K562 (cell line): Measurements from ENCODE around the gene BEST4. TPM values are rescaled to one million over a fixed set of nuclear protein-coding genes. Genes with fewer than 3 reads are reported as not detected.
A peak's percentile ranks its signal among the peaks of the same experiment; 100 is the strongest.

Source experiments
- ATAC-seq: fragments of 200-7000 bp; cut with Tn5 transposase; 3 replicates; pipeline ENCODE4 v1.9.1; 2020; ENCODE audit warnings: moderate library complexity
- BruUV-seq: library from RNA; stranded (reverse); fragments of 400-500 nt; replicated peaks from 2 replicates; lab custom pipeline; 2021; lab: Mats Ljungman, UMichigan
- CTCF ChIA-PET: fragments of 300-600 bp; formaldehyde crosslinking; extraction: SDS; loops from one replicate; lab custom pipeline; 2021; ENCODE audit warnings: low intra/inter-chr PET ratio; lab: Yijun Ruan, JAX
- POLR2A ChIA-PET: fragments of 300-600, 350-650 bp; sonication (Branson Sonifier 250); formaldehyde crosslinking; extraction: SDS; loops from one replicate; lab custom pipeline; 2021; ENCODE audit warnings: antibody characterized with exemption, inconsistent platforms; lab: Yijun Ruan, JAX
- DNase-seq, 4 experiments: peaks; one replicate each; pipeline versions ENCODE4 v3.0.0 to v3.0.0-alpha.2; 2011 to 2018; ENCODE audit warnings: low spot score in 3 of 4, mixed read lengths in 3 of 4; ENCODE audit errors: extremely low read depth in 1 of 4
- FAIRE-seq: peaks from 2 replicates; lab custom pipeline; 2011; peaks lifted over from hg19 to GRCh38; lab: Jason Lieb, UNC
- H2AFZ ChIP-seq: 2 replicates; pipeline ENCODE4 v1.6.0; 2011; ENCODE audit warnings: low read depth, low read length, control low read depth, inconsistent platforms
- H3K27ac ChIP-seq: fragments of 200-600 bp; 3 replicates; pipeline ENCODE4 v1.8.0; 2011; ENCODE audit warnings: low read depth, mild to moderate bottlenecking, control low read depth, inconsistent platforms, low read length, moderate library complexity, mixed read lengths; ENCODE audit errors: extremely low read depth
- H3K27me3 ChIP-seq, 2 experiments: fragments of 300-600 bp in 1 of 2; 2 replicates in 1 of 2; 3 replicates in 1 of 2; pipeline versions ENCODE4 v1.6.0 to v1.8.0; 2011; ENCODE audit warnings: inconsistent platforms in 2 of 2, low read length in 2 of 2, mild to moderate bottlenecking in 1 of 2, mixed read lengths in 1 of 2, moderate library complexity in 1 of 2; ENCODE audit not compliant: control insufficient read depth in 2 of 2, insufficient read depth in 2 of 2
- H3K36me3 ChIP-seq: fragments of 300-600 bp; 3 replicates; pipeline ENCODE4 v1.8.0; 2011; ENCODE audit warnings: mild to moderate bottlenecking, low read length, inconsistent platforms; ENCODE audit not compliant: control insufficient read depth, insufficient read depth
- H3K4me1 ChIP-seq, 2 experiments: fragments of 200-600 bp in 1 of 2; replicated peaks in 1 of 2; 2 replicates in 1 of 2; 3 replicates in 1 of 2; pipeline versions ENCODE4 v1.5.1 to v1.8.0; 2011; ENCODE audit warnings: inconsistent platforms in 2 of 2, low read length in 2 of 2, mild to moderate bottlenecking in 1 of 2, mixed read lengths in 1 of 2, moderate library complexity in 1 of 2; ENCODE audit not compliant: control insufficient read depth in 2 of 2, insufficient read depth in 2 of 2
- H3K4me2 ChIP-seq: 2 replicates; pipeline ENCODE4 v1.6.1; 2011; ENCODE audit warnings: low read length, control low read depth, inconsistent platforms, mixed read lengths; ENCODE audit not compliant: insufficient read depth
- H3K4me3 ChIP-seq: fragments of 200-600 bp; sonication (generic), shearing (Covaris generic); 2 replicates; pipeline ENCODE4 v1.5.1; 2016; ENCODE audit warnings: control low read depth, inconsistent platforms
- H3K79me2 ChIP-seq: fragments of 200-600 bp; 3 replicates; pipeline ENCODE4 v1.8.0; 2011; ENCODE audit warnings: low read length, inconsistent platforms; ENCODE audit not compliant: control insufficient read depth, insufficient read depth
- H3K9ac ChIP-seq, 2 experiments: 2 replicates each; pipeline versions ENCODE4 v1.6.0 to v1.6.1; 2011; ENCODE audit warnings: low read depth in 2 of 2, low read length in 2 of 2, control low read depth in 1 of 2, inconsistent platforms in 1 of 2, mild to moderate bottlenecking in 1 of 2, mixed read lengths in 1 of 2; ENCODE audit not compliant: insufficient read depth in 1 of 2
- H3K9me1 ChIP-seq: one replicate; pipeline ENCODE4 v1.6.0; 2011; ENCODE audit warnings: inconsistent platforms, mild to moderate bottlenecking, low read length, moderate library complexity; ENCODE audit not compliant: control insufficient read depth, insufficient read depth
- H3K9me3 ChIP-seq: replicated peaks from 2 replicates; pipeline ENCODE4 v1.5.1; 2011; ENCODE audit warnings: low read depth, low read length, inconsistent platforms; ENCODE audit not compliant: control insufficient read depth, insufficient read depth
- H4K20me1 ChIP-seq: replicated peaks from 2 replicates; pipeline ENCODE4 v1.6.1; 2011; ENCODE audit warnings: low read length, inconsistent platforms, mixed read lengths; ENCODE audit not compliant: control insufficient read depth, insufficient read depth
- E4F1 ChIP-seq: fragments of 250-450 bp; sonication (Bioruptor Pico); IDR thresholded peaks from 2 replicates; pipeline ENCODE4 v1.5.0; 2021; ENCODE audit warnings: mild to moderate bottlenecking, borderline replicate concordance
- NR2C2 ChIP-seq, 2 experiments: fragments of 200-800 bp in 1 of 2; sonication (Bioruptor generic) in 1 of 2; sonication (generic) in 1 of 2; formaldehyde crosslinking in 1 of 2; IDR thresholded peaks; 2 replicates each; pipeline versions ENCODE4 v1.6.1 to v1.8.0; 2016 to 2022; ENCODE audit warnings: mild to moderate bottlenecking in 1 of 2, missing compliant biosample characterization in 1 of 2, missing genetic modification characterization in 1 of 2, missing genetic modification reagents in 1 of 2
- ZNF212 ChIP-seq: fragments of 450-650 bp; formaldehyde crosslinking; IDR thresholded peaks from 2 replicates; pipeline ENCODE4 v1.4.0; 2020; ENCODE audit warnings: mild to moderate bottlenecking
- WGBS: fragments of 100-300 bp; shearing (Covaris generic); methylation state at CpG from one replicate; pipeline ENCODE4 v1.1.6; 2016; ENCODE audit warnings: low coverage, mixed read lengths; ENCODE audit not compliant: insufficient coverage; ENCODE audit errors: missing lambda C conversion rate; 5-methylcytosine and 5-hydroxymethylcytosine counted together
- in situ Hi-C: fragments of 300-500 bp; cut with MboI; formaldehyde crosslinking; loops from 4 replicates; pipeline ENCODE4 v1.15.0; 2018; ENCODE audit warnings: inconsistent platforms, mixed read lengths
- intact Hi-C: fragments of 100-400 bp; cut with micrococcal nuclease; formaldehyde crosslinking; loops from 2 replicates; pipeline ENCODE4 v1.14.2; 2022
- polyA plus RNA-seq, 8 experiments: library from polyadenylated mRNA; depleted of rRNA in 4 of 8; stranded (reverse) in 5 of 8; unstranded in 3 of 8; fragments of >200 nt; fragmentation: Nextera tagmentation in 2 of 8; fragmentation: Illumina TruSeq in 1 of 8; extraction: Ambion mirVana in 2 of 8; extraction: Trizol in 1 of 8; gene quantifications; 2 replicates each; pipeline versions ENCODE4 v1.2.1 to v1.2.3, GENCODE V29; 2011 to 2014; ENCODE audit warnings: inconsistent platforms in 1 of 8, missing spikeins in 1 of 8
- total RNA-seq, 7 experiments: library from RNA; depleted of rRNA in 6 of 7; stranded (reverse); fragments of >200 nt in 6 of 7; fragmentation: Illumina TruSeq in 2 of 7; extraction: Trizol in 2 of 7; gene quantifications; 2 replicates each; pipeline versions ENCODE4 v1.2.1 to v1.2.3, GENCODE V29; 2011 to 2021; ENCODE audit warnings: low replicate concordance in 1 of 7

BEST4 gene
- total and polyA plus RNA-seq, 9 of the 15 experiments (the other 6 are each of a cell fraction or from before 2014, with no cell fraction given) = 0.07 to 0.11 TPM; not detected in 7

GRCh38 chr1:44787506-44787905 is 464 bp downstream of the BEST4 start:
- 74% methylated on average over 10 of the region's 10 CpGs for WGBS
- no peak for TF ChIP-seq ZNF212 (CRISPR knock-in tag)
- no peaks in the 10 kb centered on the region for H3K27me3 ChIP-seq
- H3K79me2 ChIP-seq = no peaks in the 10 kb centered on the region
- H3K27ac ChIP-seq = no peak overlapping the region
- no peaks in the 10 kb centered on the region for H3K9me3 ChIP-seq
- H4K20me1 ChIP-seq = no peaks in the 10 kb centered on the region
- H3K9me1 ChIP-seq = no peaks in the 10 kb centered on the region
- FAIRE-seq = no peak
- in situ Hi-C loops = no loop called here
- no TSS peak for BruUV-seq
- no peak overlapping the region for H3K4me2 ChIP-seq
- intact Hi-C loops = no loop called here
- ChIA-PET POLR2A (interaction anchor here (0.7 to 12.0 kb wide), 10 partner anchors 9 to 552 kb away, joined by 3 to 253 read pairs (median 6); partner anchors contain the start of genes BTBD19, MUTYH, RNU5D-1 and RPS8), CTCF (no interaction called here)
- no peak overlapping the region for H2AFZ ChIP-seq
- H3K4me3 ChIP-seq = no peak overlapping the region
- ATAC-seq = no peak
- peak overlapping the region in 1 of 2 experiments; percentile 18; a peak in 2 of 4 replicates for H3K9ac ChIP-seq
- no peaks in the 10 kb centered on the region for H3K36me3 ChIP-seq
- DNase-seq = no peak
- H3K4me1 ChIP-seq = peaks cover 12 to 23% of the 10 kb centered on the region in 2 experiments; a peak in 4 of 5 replicates

GRCh38 chr1:44786841-44787426 is 1.0 kb downstream of the BEST4 start:
- no peak for DNase-seq
- Histone ChIP-seq H3K27ac (no peak overlapping the region), H2AFZ (peak overlapping the region; percentile 78), H3K79me2 (no peaks in the 10 kb centered on the region), H3K9me1 (no peaks in the 10 kb centered on the region), H3K27me3 (no peaks in the 10 kb centered on the region), H3K36me3 (no peaks in the 10 kb centered on the region), H3K9ac (peak overlapping the region in 1 of 2 experiments; percentile 18; a peak in 2 of 4 replicates), H3K4me2 (no peak overlapping the region), H4K20me1 (no peaks in the 10 kb centered on the region), H3K9me3 (no peaks in the 10 kb centered on the region), H3K4me1 (peaks cover 12 to 22% of the 10 kb centered on the region in 2 experiments; a peak in 4 of 5 replicates), H3K4me3 (no peak overlapping the region)
- no peak for TF ChIP-seq E4F1 (CRISPR knock-in tag)
- no peak for TF ChIP-seq NR2C2 (CRISPR knock-in tag; IDR thresholded peaks at IDR 0.05)
- no peak for TF ChIP-seq NR2C2 (tag; IDR thresholded peaks at IDR 0.05)
- 77% methylated on average over 6 of the region's 9 CpGs for WGBS
- no peak for ATAC-seq
- in situ Hi-C loops (no loop called here), intact Hi-C loops (no loop called here)
- ChIA-PET POLR2A (interaction anchor here (0.6 to 12.0 kb wide), 6 partner anchors 9 to 734 kb away, joined by 3 to 253 read pairs (median 6); partner anchors contain the start of genes BTBD19, MUTYH, RPS8 and TOE1), CTCF (no interaction called here)
- FAIRE-seq = no peak
- BruUV-seq = no TSS peak
